GM23248 (cell line): ENCODE data around the gene CAPN8.

Source experiments
- EZH2 ChIP-seq: fragments of 200-600 bp; sonication (generic); IDR thresholded peaks from 2 replicates; pipeline ENCODE4 v1.6.1; 2018; ENCODE audit warnings: antibody characterized with exemption, mild to moderate bottlenecking; ENCODE audit not compliant: insufficient read depth, poor library complexity, severe bottlenecking
- EZH2phosphoT487 ChIP-seq: fragments of 200-600 bp; sonication (generic); IDR thresholded peaks from 2 replicates; pipeline ENCODE4 v1.6.1; 2018; ENCODE audit warnings: antibody characterized with exemption, moderate library complexity, mild to moderate bottlenecking, low read depth; ENCODE audit not compliant: insufficient read depth

DNA sequence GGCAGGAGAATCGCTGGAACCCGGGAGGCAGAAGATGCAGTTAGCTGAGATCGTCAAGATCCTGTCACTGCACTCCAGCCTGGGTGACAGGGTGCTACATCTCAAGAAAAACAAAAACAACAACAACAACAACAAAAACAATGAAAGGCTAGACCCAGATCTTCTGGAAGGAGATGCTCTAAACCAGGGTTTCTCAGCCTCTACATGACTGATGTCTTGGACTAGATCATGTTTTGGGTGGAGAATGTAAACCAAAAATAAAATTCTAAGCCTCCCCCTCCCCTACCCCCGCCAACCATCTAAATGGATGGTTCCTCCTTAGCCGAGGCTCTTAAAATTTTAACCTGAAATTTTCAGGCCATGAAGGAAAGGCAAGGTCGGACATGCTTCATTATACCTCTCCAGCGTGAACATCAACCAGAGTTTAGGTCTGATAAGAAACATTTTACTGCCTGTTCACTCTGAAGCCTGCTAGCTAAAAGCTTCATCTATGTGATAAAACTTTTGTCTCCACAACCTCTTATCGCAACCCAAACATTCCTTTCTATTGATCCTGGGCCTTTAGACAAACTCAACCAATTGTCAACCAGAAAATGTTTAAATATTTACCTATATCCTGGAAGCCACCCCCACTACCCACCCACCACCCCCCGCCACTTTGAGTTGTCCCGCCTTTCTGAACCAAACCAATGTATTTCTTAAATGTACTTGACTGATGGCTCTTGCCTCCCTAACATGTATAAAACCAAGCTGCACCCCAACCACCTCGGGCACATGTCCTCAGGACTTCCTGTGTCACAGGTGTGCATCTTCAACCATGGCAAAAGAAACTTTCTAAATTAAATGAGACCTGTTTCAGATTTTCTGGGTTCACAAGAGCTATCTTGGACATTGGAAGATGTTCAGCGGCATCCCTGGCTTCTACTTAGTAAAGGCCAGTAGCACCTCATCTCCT is 45.0 kb upstream of the CAPN8 start:
- TF ChIP-seq EZH2: no peak
- TF ChIP-seq EZH2phosphoT487: no peak
